ENCODE data around the gene ZNF860. TPM values are rescaled to one million over a fixed set of nuclear protein-coding genes. Genes with fewer than 3 reads are reported as not detected.

The ZNF860 gene
- total RNA-seq, 1 experiment from 2014 or later: 12.5 TPM

- no peaks in the 10 kb centered on the region for H3K9me3 Mint-ChIP-seq (ENCODE audit: unreplicated experiment)
- no peak overlapping the region for H3K27ac Mint-ChIP-seq (ENCODE audit: low read depth, unreplicated experiment)
- H3K27me3 Mint-ChIP-seq (ENCODE audit: insufficient read depth, unreplicated experiment): no peaks in the 10 kb centered on the region
- no TSS peak for BruUV-seq (replicated peaks)
- no peak overlapping the region for H3K4me3 Mint-ChIP-seq (ENCODE audit: unreplicated experiment)
- no peak for DNase-seq (ENCODE audit: unreplicated experiment)
- TF ChIP-seq, protein P1, sequence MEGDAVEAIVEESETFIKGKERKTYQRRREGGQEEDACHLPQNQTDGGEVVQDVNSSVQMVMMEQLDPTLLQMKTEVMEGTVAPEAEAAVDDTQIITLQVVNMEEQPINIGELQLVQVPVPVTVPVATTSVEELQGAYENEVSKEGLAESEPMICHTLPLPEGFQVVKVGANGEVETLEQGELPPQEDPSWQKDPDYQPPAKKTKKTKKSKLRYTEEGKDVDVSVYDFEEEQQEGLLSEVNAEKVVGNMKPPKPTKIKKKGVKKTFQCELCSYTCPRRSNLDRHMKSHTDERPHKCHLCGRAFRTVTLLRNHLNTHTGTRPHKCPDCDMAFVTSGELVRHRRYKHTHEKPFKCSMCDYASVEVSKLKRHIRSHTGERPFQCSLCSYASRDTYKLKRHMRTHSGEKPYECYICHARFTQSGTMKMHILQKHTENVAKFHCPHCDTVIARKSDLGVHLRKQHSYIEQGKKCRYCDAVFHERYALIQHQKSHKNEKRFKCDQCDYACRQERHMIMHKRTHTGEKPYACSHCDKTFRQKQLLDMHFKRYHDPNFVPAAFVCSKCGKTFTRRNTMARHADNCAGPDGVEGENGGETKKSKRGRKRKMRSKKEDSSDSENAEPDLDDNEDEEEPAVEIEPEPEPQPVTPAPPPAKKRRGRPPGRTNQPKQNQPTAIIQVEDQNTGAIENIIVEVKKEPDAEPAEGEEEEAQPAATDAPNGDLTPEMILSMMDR (IDR thresholded peaks at IDR 0.05; ENCODE audit: unreplicated experiment): no peak
- intact Hi-C loops (cut with micrococcal nuclease): no loop called here
- peaks cover 6% of the 10 kb centered on the region for H3K4me1 Mint-ChIP-seq (ENCODE audit: insufficient read depth, unreplicated experiment)
- CTCF ChIA-PET: no interaction called here
- POLR2A ChIA-PET: interaction anchor here (2.2 kb wide), 1 partner anchor 20 kb away, joined by 8 read pairs; the partner anchor contains the start of gene ZNF860
- H3K36me3 Mint-ChIP-seq (ENCODE audit: insufficient read depth, unreplicated experiment): no peaks in the 10 kb centered on the region
These were observed 21.2 kb downstream of the ZNF860 start for GRCh38 chr3:32002561-32003368.

DNA sequence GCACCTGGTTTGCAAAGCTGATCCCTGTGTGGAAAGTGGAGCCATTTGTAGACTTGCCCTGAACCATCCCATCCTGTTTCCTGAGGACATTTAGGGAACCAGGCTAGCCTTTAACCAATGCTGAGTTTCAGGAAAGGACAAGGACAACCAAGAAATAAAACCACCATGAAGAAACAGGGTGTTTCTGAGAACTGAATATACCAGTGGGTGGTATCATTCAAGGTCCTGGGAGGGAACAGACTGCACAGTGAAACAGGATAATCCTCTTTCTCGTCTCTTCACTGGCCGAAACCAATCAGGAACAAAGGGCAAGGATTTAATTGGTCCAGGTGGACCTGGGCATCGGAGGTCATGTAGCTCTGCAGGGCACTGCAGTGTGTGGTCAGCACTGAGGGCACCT lies 21.8 kb downstream of the ZNF860 start:
- TF ChIP-seq, protein P1 (IDR thresholded peaks at IDR 0.05; ENCODE audit: unreplicated experiment): no peak
- Mint-ChIP-seq H3K4me1 (ENCODE audit: insufficient read depth, unreplicated experiment) (peaks cover 6% of the 10 kb centered on the region), H3K27ac (ENCODE audit: low read depth, unreplicated experiment) (no peak overlapping the region), H3K36me3 (ENCODE audit: insufficient read depth, unreplicated experiment) (no peaks in the 10 kb centered on the region), H3K4me3 (ENCODE audit: unreplicated experiment) (no peak overlapping the region), H3K9me3 (ENCODE audit: unreplicated experiment) (no peaks in the 10 kb centered on the region), H3K27me3 (ENCODE audit: insufficient read depth, unreplicated experiment) (no peaks in the 10 kb centered on the region)
- CTCF ChIA-PET: no interaction called here
- POLR2A ChIA-PET: interaction anchor here (2.2 kb wide), 1 partner anchor 21 kb away, joined by 8 read pairs; the partner anchor contains the start of gene ZNF860
- BruUV-seq (replicated peaks): no TSS peak
- no peak for DNase-seq (ENCODE audit: unreplicated experiment)
- intact Hi-C loops (cut with micrococcal nuclease): no loop called here

DNA sequence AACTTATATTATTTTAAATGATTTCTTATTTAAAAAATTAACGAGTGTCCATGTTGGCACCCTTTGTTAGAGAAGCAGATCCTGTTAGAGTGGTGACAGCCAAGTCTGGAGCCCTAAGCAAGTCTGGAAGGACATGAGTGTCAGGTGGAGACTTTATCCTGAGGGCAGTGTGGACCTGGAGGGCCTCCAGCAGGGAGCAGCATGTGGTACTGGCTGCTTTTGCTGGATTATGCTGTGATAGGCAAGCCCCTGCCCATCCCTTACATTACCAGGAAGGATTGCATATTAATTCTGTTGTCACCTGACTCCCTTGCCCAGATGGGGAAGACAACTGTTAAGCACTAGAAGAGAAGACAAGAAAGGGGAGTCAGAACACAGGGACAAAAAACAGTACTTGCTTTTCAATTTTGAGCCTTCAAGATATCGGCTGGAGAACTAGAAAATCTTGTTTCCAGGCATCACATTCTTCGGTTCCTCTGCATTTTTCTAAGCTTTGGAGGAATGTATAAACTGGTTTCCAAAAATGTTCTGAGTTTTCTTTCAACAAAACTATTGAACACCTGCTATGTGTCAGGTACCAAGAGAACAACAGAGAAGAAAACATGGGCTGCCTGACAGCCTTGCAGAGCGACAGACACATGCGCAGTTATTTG lies 22.7 kb downstream of the ZNF860 start:
- CTCF ChIA-PET: interaction anchor here (1.0 kb wide), 1 partner anchor 15 kb away, joined by 5 read pairs; no protein-coding TSS in a partner anchor
- no peaks in the 10 kb centered on the region for H3K9me3 Mint-ChIP-seq (ENCODE audit: unreplicated experiment)
- no TSS peak for BruUV-seq (replicated peaks)
- no peak overlapping the region for H3K27ac Mint-ChIP-seq (ENCODE audit: low read depth, unreplicated experiment)
- peak; percentile 22 for DNase-seq (ENCODE audit: unreplicated experiment)
- POLR2A ChIA-PET: interaction anchor here (2.2 kb wide), 1 partner anchor 22 kb away, joined by 8 read pairs; the partner anchor contains the start of gene ZNF860
- no peaks in the 10 kb centered on the region for H3K36me3 Mint-ChIP-seq (ENCODE audit: insufficient read depth, unreplicated experiment)
- TF ChIP-seq, protein P1 (IDR thresholded peaks at IDR 0.05; ENCODE audit: unreplicated experiment): no peak
- intact Hi-C loops (cut with micrococcal nuclease): no loop called here
- no peaks in the 10 kb centered on the region for H3K27me3 Mint-ChIP-seq (ENCODE audit: insufficient read depth, unreplicated experiment)
- H3K4me3 Mint-ChIP-seq (ENCODE audit: unreplicated experiment): no peak overlapping the region
- H3K4me1 Mint-ChIP-seq (ENCODE audit: insufficient read depth, unreplicated experiment): peaks cover 6% of the 10 kb centered on the region

DNA sequence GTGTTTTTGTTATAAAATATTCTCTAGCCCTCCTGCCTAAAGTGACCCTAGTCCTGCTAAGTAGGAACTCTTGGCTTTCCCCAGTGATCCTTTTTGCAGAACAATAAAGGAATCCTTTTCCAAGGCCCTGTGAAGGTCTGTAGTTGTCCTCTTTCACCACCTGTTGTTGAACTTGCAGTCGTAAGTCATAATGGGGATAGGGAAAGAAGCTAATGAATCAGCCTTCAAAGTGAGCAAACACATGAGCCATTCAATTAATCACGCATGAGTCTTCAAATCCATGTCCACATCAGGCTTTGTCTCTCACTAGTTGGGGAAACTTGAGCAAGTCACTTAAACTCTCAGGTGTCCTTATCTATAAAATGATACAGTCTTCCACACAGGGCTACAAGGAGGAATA lies 27.6 kb downstream of the ZNF860 start:
- BruUV-seq (replicated peaks): no TSS peak
- ChIA-PET CTCF (interaction anchor here (1.2 to 3.0 kb wide), 2 partner anchors 10 to 135 kb away, joined by 4 to 10 read pairs; no protein-coding TSS in a partner anchor), POLR2A (no interaction called here)
- no peaks in the 10 kb centered on the region for H3K27me3 Mint-ChIP-seq (ENCODE audit: insufficient read depth, unreplicated experiment)
- TF ChIP-seq, protein P1 (IDR thresholded peaks at IDR 0.05; ENCODE audit: unreplicated experiment): no peak
- H3K27ac Mint-ChIP-seq (ENCODE audit: low read depth, unreplicated experiment): no peak overlapping the region
- no peaks in the 10 kb centered on the region for H3K36me3 Mint-ChIP-seq (ENCODE audit: insufficient read depth, unreplicated experiment)
- no peak overlapping the region for H3K4me3 Mint-ChIP-seq (ENCODE audit: unreplicated experiment)
- peak; percentile 14 for DNase-seq (ENCODE audit: unreplicated experiment)
- H3K9me3 Mint-ChIP-seq (ENCODE audit: unreplicated experiment): peaks cover 15% of the 10 kb centered on the region
- H3K4me1 Mint-ChIP-seq (ENCODE audit: insufficient read depth, unreplicated experiment): peaks cover 4% of the 10 kb centered on the region
- intact Hi-C loops (cut with micrococcal nuclease): no loop called here
